Colonic mucosa (tissue), 4 donors: Measurements from ENCODE around the gene TCF12. TPM values are rescaled to one million over a fixed set of nuclear protein-coding genes. Genes with fewer than 3 reads are reported as not detected.

Experiments
- DNase-seq: peaks from one replicate; pipeline ENCODE4 v3.0.0-alpha.2; 2020
- H3K27ac ChIP-seq: fragments of 200-600 bp; one replicate; pipeline ENCODE4 v1.8.0; 2021
- H3K27me3 ChIP-seq: fragments of 200-600 bp; one replicate; pipeline ENCODE4 v1.8.0; 2021
- H3K36me3 ChIP-seq: fragments of 200-600 bp; one replicate; pipeline ENCODE4 v1.8.0; 2021
- H3K4me1 ChIP-seq: fragments of 200-600 bp; one replicate; pipeline ENCODE4 v1.8.0; 2021; ENCODE audit warnings: mild to moderate bottlenecking
- H3K4me3 ChIP-seq: fragments of 200-600 bp; one replicate; pipeline ENCODE4 v1.8.0; 2021
- H3K9ac ChIP-seq, 2 donors: one replicate each; pipeline ENCODE4 v1.7.0; 2013; ENCODE audit warnings: control low read depth in 2 of 2, low read depth in 2 of 2, low read length in 2 of 2
- H3K9me3 ChIP-seq: fragments of 200-600 bp; one replicate; pipeline ENCODE4 v1.8.0; 2021
- CTCF ChIP-seq: fragments of 200-600 bp; IDR thresholded peaks from one replicate; pipeline ENCODE4 v1.8.0; 2022; ENCODE audit warnings: antibody characterized with exemption, mild to moderate bottlenecking
- intact Hi-C: fragments of 100-400 bp; cut with DNase I; formaldehyde crosslinking; loops from one replicate; pipeline ENCODE4 v1.14.1; 2022
- total RNA-seq, 2 donors: library from RNA; stranded (reverse); fragmentation: NEBNext Ultra II Directional in 1 of 2; extraction: Animal tissue kit (Norgen Biotek cat#: 25700) in 1 of 2; gene quantifications; one replicate each; pipeline ENCODE4 v1.2.1, GENCODE V29; 2021
- donor health status: healthy.
- donor health status: DM: no; HTN: no; CAD: no.
- donor health status: DM: no; HTN: no; CAD: no.

TCF12 gene
- total RNA-seq, 2 donors from 2014 or later: 68.7 to 76.3 TPM

GRCh38 chr15:57054204-57054750 lies 135.8 kb downstream of the TCF12 start:
- Histone ChIP-seq H3K27ac (no peak overlapping the region), H3K4me1 (peaks cover 5% of the 10 kb centered on the region)
- intact Hi-C loops: no loop called here

GRCh38 chr15:57056357-57056756 lies 137.9 kb downstream of the TCF12 start:
- intact Hi-C loops: no loop called here
- no peak for DNase-seq
- no peaks in the 10 kb centered on the region for H3K27me3 ChIP-seq
- H3K4me3 ChIP-seq: no peak overlapping the region
- no peaks in the 10 kb centered on the region for H3K36me3 ChIP-seq
- no peaks in the 10 kb centered on the region for H3K9me3 ChIP-seq
- TF ChIP-seq CTCF: no peak
- peaks cover 5% of the 10 kb centered on the region for H3K4me1 ChIP-seq
- no peak overlapping the region for H3K9ac ChIP-seq
- H3K27ac ChIP-seq: no peak overlapping the region

More at GRCh38 chr15:57054204-57054750, 135.8 kb downstream of the TCF12 start:
- Histone ChIP-seq H3K27me3 (no peaks in the 10 kb centered on the region), H3K36me3 (no peaks in the 10 kb centered on the region), H3K9ac (no peak overlapping the region), H3K9me3 (no peaks in the 10 kb centered on the region), H3K4me3 (no peak overlapping the region)
- DNase-seq: no peak
- no peak for TF ChIP-seq CTCF

GRCh38 chr15:57057134-57057930 lies 138.9 kb downstream of the TCF12 start:
- Histone ChIP-seq H3K4me1 (peaks cover 5% of the 10 kb centered on the region), H3K27ac (no peak overlapping the region)

GRCh38 chr15:57059026-57059660 lies 140.7 kb downstream of the TCF12 start:
- Histone ChIP-seq H3K36me3 (no peaks in the 10 kb centered on the region), H3K4me3 (no peak overlapping the region), H3K4me1 (no peaks in the 10 kb centered on the region), H3K9me3 (no peaks in the 10 kb centered on the region), H3K9ac (no peak overlapping the region), H3K27me3 (no peaks in the 10 kb centered on the region), H3K27ac (no peak overlapping the region)
- intact Hi-C loops: no loop called here
- no peak for TF ChIP-seq CTCF
- DNase-seq: no peak

More at GRCh38 chr15:57057134-57057930, 138.9 kb downstream of the TCF12 start:
- Histone ChIP-seq H3K4me3 (no peak overlapping the region), H3K36me3 (no peaks in the 10 kb centered on the region), H3K9ac (no peak overlapping the region), H3K27me3 (no peaks in the 10 kb centered on the region), H3K9me3 (no peaks in the 10 kb centered on the region)
- intact Hi-C loops: no loop called here
- no peak for DNase-seq
- TF ChIP-seq CTCF: no peak

- H3K9me3 ChIP-seq: no peaks in the 10 kb centered on the region
- no peak overlapping the region for H3K27ac ChIP-seq
- no peaks in the 10 kb centered on the region for H3K27me3 ChIP-seq
- DNase-seq: no peak
- no peak for TF ChIP-seq CTCF
- no peak overlapping the region for H3K9ac ChIP-seq
- no peaks in the 10 kb centered on the region for H3K4me1 ChIP-seq
- no peaks in the 10 kb centered on the region for H3K36me3 ChIP-seq
- intact Hi-C loops: no loop called here
- H3K4me3 ChIP-seq: no peak overlapping the region
Measured at GRCh38 chr15:57060799-57061198, 142.4 kb downstream of the TCF12 start.
